ENCODE results near the gene TMEM61. TPM values are rescaled to one million over a fixed set of nuclear protein-coding genes. Genes with fewer than 3 reads are reported as not detected.
A peak's percentile ranks its signal among the peaks of the same experiment; 100 is the strongest.

TMEM61 gene
- polyA plus RNA-seq, 1 experiment, result not detected

GRCh38 chr1:54973205-54973921, 7.1 kb upstream of the TMEM61 start:
- POLR2A ChIA-PET, result no interaction called here
- no peaks in the 10 kb centered on the region for H3K36me3 ChIP-seq (ENCODE audit: control insufficient read depth, insufficient read depth, low read length)
- no peaks in the 10 kb centered on the region for H3K27me3 ChIP-seq (ENCODE audit: control insufficient read depth, insufficient read depth, low read length)
- no peak overlapping the region for H3K4me3 ChIP-seq (ENCODE audit: low read depth, low read length)
- CTCF ChIA-PET, result interaction anchor here (0.7 to 2.8 kb wide), 17 partner anchors 9 to 1834 kb away, joined by 3 to 15 read pairs (median 6); no protein-coding TSS in a partner anchor
- peak; percentile 62 for TF ChIP-seq CTCF (IDR thresholded peaks at IDR 0.05; ENCODE audit: insufficient read depth, low read depth, low read length)
- DNase-seq (ENCODE audit: low read depth), result no peak

- TF ChIP-seq CTCF (IDR thresholded peaks at IDR 0.05; ENCODE audit: insufficient read depth, low read depth, low read length), result no peak
- Histone ChIP-seq H3K4me3 (ENCODE audit: low read depth, low read length) (no peak overlapping the region), H3K27me3 (ENCODE audit: control insufficient read depth, insufficient read depth, low read length) (peaks cover 7% of the 10 kb centered on the region), H3K36me3 (ENCODE audit: control insufficient read depth, insufficient read depth, low read length) (no peaks in the 10 kb centered on the region)
- no peak for DNase-seq (ENCODE audit: low read depth)
- ChIA-PET POLR2A (no interaction called here), CTCF (no interaction called here)
Observed at GRCh38 chr1:54975356-54976108, 4.9 kb upstream of the TMEM61 start.

- CTCF ChIA-PET, result interaction anchor here (0.6 to 2.9 kb wide), 4 partner anchors 10 to 45 kb away, joined by 3 to 18 read pairs (median 3); no protein-coding TSS in a partner anchor
Observed at GRCh38 chr1:54976747-54977146, 3.7 kb upstream of the TMEM61 start.

GRCh38 chr1:54977533-54978297, 2.7 kb upstream of the TMEM61 start:
- H3K36me3 ChIP-seq (ENCODE audit: control insufficient read depth, insufficient read depth, low read length), result no peaks in the 10 kb centered on the region
- no peak for TF ChIP-seq CTCF (IDR thresholded peaks at IDR 0.05; ENCODE audit: insufficient read depth, low read depth, low read length)

More at GRCh38 chr1:54976747-54977146, 3.7 kb upstream of the TMEM61 start:
- Histone ChIP-seq H3K27me3 (ENCODE audit: control insufficient read depth, insufficient read depth, low read length) (peaks cover 11% of the 10 kb centered on the region), H3K4me3 (ENCODE audit: low read depth, low read length) (no peak overlapping the region), H3K36me3 (ENCODE audit: control insufficient read depth, insufficient read depth, low read length) (no peaks in the 10 kb centered on the region)
- no peak for TF ChIP-seq CTCF (IDR thresholded peaks at IDR 0.05; ENCODE audit: insufficient read depth, low read depth, low read length)
- no peak for DNase-seq (ENCODE audit: low read depth)
- POLR2A ChIA-PET, result no interaction called here

More at GRCh38 chr1:54977533-54978297, 2.7 kb upstream of the TMEM61 start:
- no peak for DNase-seq (ENCODE audit: low read depth)
- POLR2A ChIA-PET, result no interaction called here
- H3K4me3 ChIP-seq (ENCODE audit: low read depth, low read length), result no peak overlapping the region
- CTCF ChIA-PET, result interaction anchor here (0.6 to 2.9 kb wide), 8 partner anchors 11 to 44 kb away, joined by 3 to 18 read pairs (median 3); no protein-coding TSS in a partner anchor
- peaks cover 16% of the 10 kb centered on the region for H3K27me3 ChIP-seq (ENCODE audit: control insufficient read depth, insufficient read depth, low read length)
